Esophagus squamous epithelium (tissue), 5 donors: ENCODE results near the gene RAB5B. TPM values are rescaled to one million over a fixed set of nuclear protein-coding genes. Genes with fewer than 3 reads are reported as not detected.
A peak's percentile ranks its signal among the peaks of the same experiment; 100 is the strongest.

Experiments
- DNase-seq: peaks from one replicate; lab custom pipeline; 2025; lab: John Stamatoyannopoulos, UW
- H3K27ac ChIP-seq, 4 donors: fragments of 200-600 bp; sonication (generic); one replicate each; pipeline ENCODE4 v1.5.1; 2016 to 2019; ENCODE audit warnings: mild to moderate bottlenecking in 1 of 4
- H3K27me3 ChIP-seq, 4 donors: fragments of 200-600 bp; sonication (generic); 1 replicate in 3 of 4; 2 replicates in 1 of 4; pipeline versions ENCODE4 v1.5.1 to v1.6.0; 2017 to 2021; ENCODE audit warnings: antibody characterized with exemption in 1 of 4
- H3K36me3 ChIP-seq, 3 donors: fragments of 200-600 bp; sonication (generic); one replicate each; pipeline ENCODE4 v1.5.1; 2016 to 2019
- H3K4me1 ChIP-seq, 3 donors: fragments of 200-600 bp; sonication (generic); one replicate each; pipeline ENCODE4 v1.5.1; 2017 to 2019
- H3K4me3 ChIP-seq, 4 donors: fragments of 200-600 bp; sonication (generic); 1 replicate in 3 of 4; 2 replicates in 1 of 4; pipeline ENCODE4 v1.5.1; 2016 to 2019; ENCODE audit warnings: mild to moderate bottlenecking in 2 of 4, moderate library complexity in 1 of 4
- H3K9me3 ChIP-seq, 3 donors: fragments of 200-600 bp; sonication (generic); one replicate each; pipeline ENCODE4 v1.5.1; 2016 to 2019
- POLR2A ChIP-seq, 4 donors: fragments of 450-650 bp; IDR thresholded peaks; one replicate each; pipeline ENCODE4 v1.6.1; 2017; ENCODE audit warnings: antibody characterized with exemption in 4 of 4, mild to moderate bottlenecking in 4 of 4, moderate library complexity in 3 of 4
- WGBS, 2 donors: methylation state at CpG; one replicate each; pipeline ENCODE4 v1.1.5; 2018; 5-methylcytosine and 5-hydroxymethylcytosine counted together
- intact Hi-C: fragments of 100-400 bp; cut with DNase I; formaldehyde crosslinking; loops from one replicate; pipeline ENCODE4 v1.15.0; 2022
- total RNA-seq, 4 donors: library from RNA; depleted of rRNA; stranded (reverse); fragments of >200 nt; gene quantifications; one replicate each; pipeline ENCODE4 v1.1.0, GENCODE V29; 2016
- TF ChIP-seq, protein P1 (sequence below), 6 experiments: fragments of 450-650 bp in 4 of 6; fragments of 200-600 bp in 2 of 6; sonication (generic) in 2 of 6; IDR thresholded peaks; one replicate each; pipeline ENCODE4 v1.5.1; 2016 to 2019; ENCODE audit warnings: antibody characterized with exemption in 6 of 6, mild to moderate bottlenecking in 4 of 6, moderate library complexity in 4 of 6
- donor health status: DM: yes; HTN: yes; CAD: no.

Gene RAB5B
- total RNA-seq, 4 donors from 2014 or later: 78.2 to 94.2 (median 86.4) TPM

DNA sequence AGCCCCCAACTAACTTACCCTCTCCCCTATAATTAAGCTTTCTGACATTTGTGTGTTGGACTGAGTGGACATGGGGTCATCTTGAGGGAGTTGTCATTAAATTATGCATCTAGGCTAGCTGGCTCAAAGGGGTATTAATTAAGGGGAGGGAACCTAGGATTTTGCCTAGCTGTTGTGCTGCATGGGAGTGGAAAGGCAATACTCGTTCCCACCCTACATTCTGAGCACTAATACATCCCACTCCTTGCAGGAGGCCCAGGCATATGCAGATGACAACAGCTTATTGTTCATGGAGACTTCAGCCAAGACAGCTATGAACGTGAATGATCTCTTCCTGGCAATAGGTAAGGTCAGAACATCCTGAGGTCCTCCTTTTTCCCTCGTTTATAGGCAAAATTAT, 17.2 kb downstream of the RAB5B start:
- intact Hi-C loops: loop anchor here (5.0 kb wide), 1 partner anchor 46 kb away; no protein-coding TSS in a partner anchor
- Histone ChIP-seq H3K4me3 (no peak overlapping the region), H3K36me3 (peaks cover 39 to 94% (median 47%) of the 10 kb centered on the region in 3 donors), H3K9me3 (no peaks in the 10 kb centered on the region), H3K4me1 (peaks cover 0 to 3% (median 0%) of the 10 kb centered on the region in 3 donors), H3K27me3 (no peaks in the 10 kb centered on the region), H3K27ac (no peak overlapping the region)
- DNase-seq: no peak
- WGBS, 2 donors: 78 to 88% methylated on average over 3 of the region's 3 CpGs
- TF ChIP-seq, protein P1, sequence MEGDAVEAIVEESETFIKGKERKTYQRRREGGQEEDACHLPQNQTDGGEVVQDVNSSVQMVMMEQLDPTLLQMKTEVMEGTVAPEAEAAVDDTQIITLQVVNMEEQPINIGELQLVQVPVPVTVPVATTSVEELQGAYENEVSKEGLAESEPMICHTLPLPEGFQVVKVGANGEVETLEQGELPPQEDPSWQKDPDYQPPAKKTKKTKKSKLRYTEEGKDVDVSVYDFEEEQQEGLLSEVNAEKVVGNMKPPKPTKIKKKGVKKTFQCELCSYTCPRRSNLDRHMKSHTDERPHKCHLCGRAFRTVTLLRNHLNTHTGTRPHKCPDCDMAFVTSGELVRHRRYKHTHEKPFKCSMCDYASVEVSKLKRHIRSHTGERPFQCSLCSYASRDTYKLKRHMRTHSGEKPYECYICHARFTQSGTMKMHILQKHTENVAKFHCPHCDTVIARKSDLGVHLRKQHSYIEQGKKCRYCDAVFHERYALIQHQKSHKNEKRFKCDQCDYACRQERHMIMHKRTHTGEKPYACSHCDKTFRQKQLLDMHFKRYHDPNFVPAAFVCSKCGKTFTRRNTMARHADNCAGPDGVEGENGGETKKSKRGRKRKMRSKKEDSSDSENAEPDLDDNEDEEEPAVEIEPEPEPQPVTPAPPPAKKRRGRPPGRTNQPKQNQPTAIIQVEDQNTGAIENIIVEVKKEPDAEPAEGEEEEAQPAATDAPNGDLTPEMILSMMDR (IDR thresholded peaks at IDR 0.05): no peak
- TF ChIP-seq POLR2A (IDR thresholded peaks at IDR 0.05): no peak

- Histone ChIP-seq H3K4me1 (peaks cover 11 to 19% (median 13%) of the 10 kb centered on the region in 3 donors), H3K9me3 (no peaks in the 10 kb centered on the region), H3K4me3 (no peak overlapping the region), H3K27ac (no peak overlapping the region), H3K36me3 (peaks cover 39 to 72% (median 47%) of the 10 kb centered on the region in 3 donors), H3K27me3 (no peaks in the 10 kb centered on the region)
- WGBS, 2 donors: 87 to 88% methylated on average over 4 of the region's 4 CpGs
- DNase-seq: no peak
- intact Hi-C loops: loop anchor here (5.0 kb wide), 1 partner anchor 44 kb away; no protein-coding TSS in a partner anchor
- TF ChIP-seq, protein P1 (IDR thresholded peaks at IDR 0.05): no peak
- no peak for TF ChIP-seq POLR2A (IDR thresholded peaks at IDR 0.05)
These were observed 19.5 kb downstream of the RAB5B start for GRCh38 chr12:55993230-55993853.

GRCh38 chr12:55995366-55995765, 21.5 kb downstream of the RAB5B start:
- DNase-seq: no peak
- TF ChIP-seq, protein P1 (IDR thresholded peaks at IDR 0.05): no peak
- TF ChIP-seq POLR2A (IDR thresholded peaks at IDR 0.05): no peak
- 69 to 76% methylated on average over 4 to 8 of the region's 8 CpGs for WGBS, 2 donors
- Histone ChIP-seq H3K27ac (no peak overlapping the region), H3K9me3 (no peaks in the 10 kb centered on the region), H3K27me3 (no peaks in the 10 kb centered on the region), H3K4me3 (no peak overlapping the region), H3K4me1 (peaks cover 11 to 22% (median 14%) of the 10 kb centered on the region in 3 donors), H3K36me3 (peaks cover 31 to 70% (median 33%) of the 10 kb centered on the region in 3 donors)
- intact Hi-C loops: no loop called here

- Histone ChIP-seq H3K4me3 (peak overlapping the region; percentile 52 to 85 (median 54)), H3K27ac (peak overlapping the region; percentile 75 to 92 (median 89)), H3K27me3 (no peaks in the 10 kb centered on the region), H3K36me3 (peaks cover 22 to 66% (median 24%) of the 10 kb centered on the region in 3 donors), H3K4me1 (peaks cover 11 to 22% (median 14%) of the 10 kb centered on the region in 3 donors), H3K9me3 (no peaks in the 10 kb centered on the region)
- intact Hi-C loops: no loop called here
- 5 to 20% methylated on average over 11 to 14 of the region's 14 CpGs for WGBS, 2 donors
- TF ChIP-seq, protein P1 (IDR thresholded peaks at IDR 0.05): peak; percentile 81 to 92 (median 86)
- TF ChIP-seq POLR2A (IDR thresholded peaks at IDR 0.05): no peak
- no peak for DNase-seq
These were observed 22.4 kb downstream of the RAB5B start for GRCh38 chr12:55996201-55996714.
